Hypothalamus (tissue), 51 donors: ENCODE results near the gene MUC6.
A peak's percentile ranks its signal among the peaks of the same experiment; 100 is the strongest.

Source experiments
- DNase-seq, 51 donors: peaks; one replicate each; lab custom pipeline; 2025; lab: John Stamatoyannopoulos, UW

MUC6 gene

DNA sequence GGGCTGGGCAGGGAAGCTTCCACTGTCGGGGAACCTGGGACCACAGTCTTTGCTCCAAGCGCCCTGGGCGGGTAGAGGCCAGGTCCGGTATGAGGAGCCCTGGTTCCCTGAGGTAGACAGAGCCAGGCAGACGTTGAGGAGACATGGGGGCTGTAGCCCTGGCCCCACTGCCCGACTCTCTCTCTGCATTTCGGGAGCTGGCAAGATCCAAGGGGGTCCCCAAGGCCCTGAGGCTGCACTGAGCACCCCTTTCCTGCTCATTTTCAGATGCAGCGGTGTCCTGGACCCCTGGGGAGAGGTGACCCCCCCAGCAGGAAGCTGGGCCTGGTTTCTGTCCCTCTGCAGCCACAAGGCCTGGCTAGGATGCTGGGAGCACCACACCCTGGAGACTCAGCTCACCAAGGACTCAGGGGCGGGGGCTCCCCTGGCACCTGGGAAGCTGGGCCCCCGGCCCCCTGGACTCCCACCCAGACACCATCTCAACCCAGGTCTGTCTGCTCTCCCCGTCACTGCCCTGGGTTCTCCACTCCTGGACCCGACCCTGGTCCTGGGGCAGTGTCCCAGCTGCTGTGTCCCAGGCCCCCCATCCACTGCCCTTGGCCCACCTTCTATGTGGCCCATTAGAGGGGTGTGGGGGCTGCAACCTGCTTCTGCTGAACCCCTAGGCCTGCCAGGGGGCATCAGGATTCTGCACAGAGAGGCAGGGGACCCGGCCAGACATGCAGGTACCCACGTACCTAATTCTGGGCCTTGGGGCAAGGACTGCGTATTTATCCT is 15.0 kb upstream of the MUC6 start:
- DNase-seq: no peak

DNA sequence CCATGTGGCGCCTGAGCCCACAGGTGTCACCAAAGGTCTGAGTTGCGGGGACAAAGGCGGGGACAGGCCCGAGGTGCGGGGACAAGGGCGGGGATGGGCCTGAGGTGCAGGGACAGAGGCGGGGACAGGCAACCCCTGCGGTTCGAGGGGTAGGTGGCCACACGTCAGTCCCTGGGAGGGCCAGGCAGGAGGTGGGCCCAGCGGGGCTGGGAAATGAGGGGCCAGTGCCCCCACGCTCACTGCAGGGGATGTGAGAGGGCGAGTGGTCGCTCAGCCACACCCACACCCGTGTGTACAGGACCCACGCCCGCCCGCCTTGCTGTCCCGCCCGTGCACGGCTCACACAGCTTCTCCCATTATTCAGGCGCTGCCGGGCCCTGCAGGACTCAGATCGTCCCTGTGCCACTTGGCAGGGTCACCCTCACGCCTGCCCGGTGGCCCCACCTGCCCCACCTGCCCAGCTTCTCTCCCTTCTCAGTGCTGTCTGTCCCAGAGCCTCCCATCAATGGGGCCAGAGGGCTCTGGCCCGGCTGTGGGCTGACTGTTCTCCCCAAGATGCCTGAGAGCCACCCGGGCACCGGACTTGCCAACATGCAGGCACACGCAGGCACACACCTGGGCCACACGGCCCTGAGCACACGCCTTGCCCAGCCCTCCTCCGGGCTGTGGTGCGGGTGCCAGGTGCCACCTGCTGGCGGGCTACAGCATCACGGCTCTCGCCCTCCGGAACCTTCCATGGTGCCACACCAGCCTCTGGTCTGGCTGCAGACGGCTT is 14.2 kb upstream of the MUC6 start:
- DNase-seq: peak in 34 of 51 donors; percentile 1 to 65 (median 28)

DNA sequence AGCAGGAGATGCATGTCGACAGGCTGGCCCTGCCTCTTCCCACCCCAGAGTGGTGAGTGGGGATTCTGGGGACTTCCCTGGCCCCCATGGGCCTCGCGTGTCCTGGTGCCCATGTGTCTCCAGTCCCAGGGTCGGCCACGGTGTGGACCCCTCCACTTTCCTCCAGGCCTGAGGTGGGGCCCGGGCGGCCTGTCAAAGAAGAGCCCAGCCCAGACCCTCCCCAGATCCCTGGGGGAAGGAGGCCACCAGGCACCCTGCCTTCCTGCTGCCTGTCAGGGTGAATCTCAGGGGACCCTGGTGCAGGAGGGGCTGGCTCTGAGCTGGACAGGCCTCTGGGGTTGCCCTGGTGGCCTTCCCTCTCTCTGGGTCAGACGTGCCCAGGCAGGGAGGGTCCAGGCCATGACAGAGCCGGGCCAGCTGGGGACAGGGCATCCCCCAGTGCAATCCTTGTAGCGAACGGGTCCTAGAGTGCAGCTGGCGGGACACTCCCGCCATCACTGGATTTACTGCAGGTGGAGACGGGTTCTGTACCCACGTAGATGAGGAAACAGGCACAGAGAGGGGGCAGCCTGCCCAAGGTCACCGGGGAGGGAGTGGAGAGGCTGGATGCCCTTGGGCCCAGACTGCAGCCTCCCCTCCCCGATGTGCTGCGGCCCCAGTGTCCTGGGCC is 13.5 kb upstream of the MUC6 start:
- DNase-seq: no peak

DNA sequence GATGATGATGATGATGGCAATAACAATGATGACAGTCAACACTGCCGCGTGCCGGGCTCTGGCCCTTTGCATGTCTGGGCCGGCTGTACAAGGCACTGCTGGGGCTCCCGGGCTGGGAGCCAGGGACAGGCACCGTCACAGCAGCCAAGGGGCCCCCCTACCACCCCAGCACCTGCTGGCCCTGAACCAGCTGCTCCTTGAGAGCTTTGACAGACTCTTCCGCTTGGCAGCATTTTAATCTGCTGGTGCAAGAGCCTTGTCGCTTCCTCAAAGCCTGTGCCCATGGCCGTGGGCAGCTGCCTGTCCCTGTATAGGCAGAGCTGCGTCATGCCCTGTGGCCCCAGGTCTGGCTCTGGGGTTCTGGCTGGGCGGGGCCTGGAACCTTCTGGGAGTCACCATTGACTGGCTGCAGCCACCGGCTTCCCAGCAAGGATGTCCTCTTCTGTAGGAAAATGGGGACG is 12.9 kb upstream of the MUC6 start:
- DNase-seq: no peak

DNA sequence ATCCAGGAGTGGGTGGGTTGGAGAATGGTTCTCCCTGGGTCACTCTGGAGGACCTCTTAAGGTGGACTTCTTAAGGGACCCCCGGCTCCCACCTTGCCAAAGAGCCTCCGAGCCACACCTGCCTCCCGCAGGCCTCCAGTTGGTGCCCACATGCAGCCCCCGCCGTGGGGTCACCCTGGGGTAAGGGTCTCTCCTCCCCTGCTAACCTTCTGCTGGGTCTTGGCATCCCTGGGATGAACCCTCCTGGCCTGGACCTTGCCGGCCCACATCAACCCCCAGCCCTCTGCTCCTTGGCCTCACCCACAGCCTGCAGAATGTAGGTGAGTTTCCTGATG is 12.5 kb upstream of the MUC6 start:
- no peak for DNase-seq

DNA sequence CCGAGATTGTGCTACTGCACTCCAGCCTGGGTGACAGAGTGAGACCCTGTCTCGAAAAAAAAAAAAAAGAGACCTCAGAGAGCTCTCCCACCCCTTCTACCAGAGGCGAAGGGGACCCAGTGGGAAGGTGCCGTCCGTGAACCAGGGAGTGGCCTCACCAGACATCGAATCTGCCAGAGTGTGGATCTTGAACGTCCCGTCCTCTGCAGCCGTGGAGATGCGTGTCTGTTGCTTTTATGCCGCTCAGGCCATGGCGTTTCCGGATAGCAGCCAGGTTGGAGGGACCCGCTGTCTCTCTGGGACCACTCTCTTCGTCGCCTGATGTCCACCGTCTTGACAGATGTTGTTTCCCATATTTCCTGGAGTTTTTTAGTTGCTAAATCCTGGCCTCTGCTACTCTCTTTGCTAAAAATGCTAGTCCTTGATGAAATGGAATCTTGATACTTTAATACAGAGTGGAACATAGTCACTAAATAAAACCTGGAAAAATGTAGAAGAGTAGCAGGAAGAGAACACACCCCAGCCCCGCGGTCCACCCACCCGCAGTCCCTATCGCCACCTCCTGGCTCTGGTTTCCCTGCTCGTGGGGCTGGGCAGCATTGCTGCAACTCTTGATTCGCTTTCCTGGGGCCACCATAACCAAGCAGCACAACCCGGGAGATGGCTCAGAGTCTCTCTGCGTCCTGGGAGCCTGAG is 12.0 kb upstream of the MUC6 start:
- DNase-seq: no peak

DNA sequence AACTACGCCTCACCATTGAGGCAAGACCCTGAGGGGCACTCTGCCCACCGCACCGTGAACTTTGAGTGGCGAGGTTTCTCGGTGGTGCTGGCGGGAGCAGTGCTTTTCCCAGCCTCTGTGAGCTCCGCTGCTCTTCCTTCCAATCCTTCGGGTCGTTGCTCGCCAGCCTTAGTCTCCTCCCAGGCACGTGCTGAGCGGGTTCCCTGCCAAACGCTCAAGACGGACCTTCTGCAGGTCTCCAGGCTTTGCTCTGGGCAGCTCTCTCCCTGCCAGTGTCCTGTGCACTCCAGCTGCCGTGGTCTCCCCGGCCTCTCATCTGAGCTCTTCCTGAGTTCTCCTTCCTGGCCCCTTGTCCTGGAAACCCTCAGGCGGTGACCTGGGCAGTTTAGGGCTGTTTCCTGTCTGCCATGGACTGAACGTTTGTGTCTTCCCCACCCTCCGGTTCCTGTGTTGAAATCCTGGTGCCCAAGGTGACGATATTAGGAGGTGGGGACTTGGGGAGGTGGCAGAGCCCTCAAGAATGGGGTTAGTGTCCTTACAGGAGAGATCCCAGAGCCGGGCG is 11.2 kb upstream of the MUC6 start:
- DNase-seq: no peak

DNA sequence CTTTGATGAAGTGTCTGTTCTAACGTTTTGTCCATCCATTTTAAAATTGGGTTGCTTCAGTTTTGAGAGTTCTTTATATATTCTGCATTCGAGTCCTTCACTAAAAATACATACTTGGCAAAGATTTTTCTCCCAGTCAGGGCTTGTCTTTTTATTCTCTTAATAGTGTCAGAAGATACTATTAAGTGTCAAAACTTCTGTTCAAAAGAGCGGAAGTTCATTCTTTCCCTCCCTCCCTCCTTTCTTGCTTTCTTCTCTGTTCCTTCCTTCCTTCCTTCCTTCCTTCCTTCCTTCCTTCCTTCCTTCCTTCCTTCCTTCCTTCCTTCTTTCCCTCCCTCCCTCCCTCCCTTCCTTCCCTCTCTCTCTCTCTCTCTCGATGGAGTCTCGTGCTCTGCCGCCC is 7.6 kb upstream of the MUC6 start:
- DNase-seq: no peak

DNA sequence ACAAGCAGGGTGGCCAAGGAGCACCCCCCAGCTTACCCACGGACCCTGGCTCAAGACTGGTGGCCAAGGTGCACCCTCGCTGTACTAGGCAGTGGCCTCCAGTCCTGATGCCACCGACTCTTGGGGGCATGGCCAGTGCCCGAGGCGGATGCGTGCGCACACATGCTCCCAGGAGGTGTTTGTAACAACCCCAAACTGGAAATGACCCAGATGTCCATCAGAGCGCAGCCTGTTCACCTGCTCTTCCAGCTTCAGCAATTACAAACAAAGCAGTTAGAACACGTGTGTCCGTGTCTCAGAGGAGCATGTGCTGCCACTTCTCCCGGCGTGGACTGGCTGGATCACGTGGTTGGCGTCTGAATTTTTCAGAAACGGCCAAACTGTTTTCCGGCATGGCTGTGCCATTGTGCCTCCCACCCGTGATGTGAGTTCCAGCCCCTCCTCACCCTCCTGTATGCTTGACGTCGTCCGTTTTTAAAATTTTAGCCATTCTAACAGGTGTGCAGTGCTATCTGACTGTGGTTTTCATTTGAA is 7.1 kb upstream of the MUC6 start:
- no peak for DNase-seq

DNA sequence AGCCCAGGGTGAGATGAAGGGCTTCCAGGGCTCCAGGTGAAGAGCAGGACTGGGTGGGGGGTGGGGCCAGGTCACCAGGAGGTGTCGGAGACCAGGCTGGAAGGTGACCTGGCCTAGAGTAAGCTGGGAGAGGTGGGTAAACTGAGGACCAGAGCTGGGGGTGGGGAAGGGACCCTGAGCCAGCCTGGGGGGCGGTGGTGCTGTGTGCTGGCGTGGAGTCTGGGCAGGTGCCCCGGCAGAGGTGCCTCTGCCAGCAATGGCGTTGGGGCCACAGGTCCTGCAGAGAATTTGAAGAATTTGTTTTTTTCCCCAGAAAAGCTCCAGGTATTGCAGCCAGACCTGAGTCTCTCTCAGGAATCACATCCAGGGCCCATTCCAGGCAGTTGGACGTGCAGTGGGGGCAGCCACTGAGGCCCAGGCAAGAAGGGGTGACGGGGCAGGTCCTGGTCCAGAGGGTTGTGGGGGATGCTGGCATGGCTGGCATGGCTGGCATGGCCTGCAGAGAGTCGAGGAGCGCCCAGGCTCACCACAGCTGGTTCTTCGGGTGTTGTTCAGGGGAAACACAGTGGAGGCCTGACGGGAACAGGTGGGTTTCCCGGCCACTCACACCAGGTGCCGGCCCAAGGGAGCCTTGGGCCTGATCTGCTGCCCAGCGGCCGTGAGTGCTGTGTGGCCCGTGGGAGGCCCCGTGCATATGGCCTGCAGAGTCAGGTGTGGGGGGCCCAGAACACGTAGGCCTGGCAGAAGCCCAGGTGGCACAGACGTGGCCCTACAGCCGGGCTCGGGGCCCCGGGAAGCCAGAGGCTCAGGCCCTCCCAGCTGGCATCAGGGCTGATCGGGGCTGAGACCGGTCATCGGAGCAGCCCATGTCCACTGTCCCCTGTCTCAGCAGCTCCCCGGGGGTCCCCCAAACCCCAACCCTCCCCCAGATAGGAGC is 6.4 kb upstream of the MUC6 start:
- no peak for DNase-seq

DNA sequence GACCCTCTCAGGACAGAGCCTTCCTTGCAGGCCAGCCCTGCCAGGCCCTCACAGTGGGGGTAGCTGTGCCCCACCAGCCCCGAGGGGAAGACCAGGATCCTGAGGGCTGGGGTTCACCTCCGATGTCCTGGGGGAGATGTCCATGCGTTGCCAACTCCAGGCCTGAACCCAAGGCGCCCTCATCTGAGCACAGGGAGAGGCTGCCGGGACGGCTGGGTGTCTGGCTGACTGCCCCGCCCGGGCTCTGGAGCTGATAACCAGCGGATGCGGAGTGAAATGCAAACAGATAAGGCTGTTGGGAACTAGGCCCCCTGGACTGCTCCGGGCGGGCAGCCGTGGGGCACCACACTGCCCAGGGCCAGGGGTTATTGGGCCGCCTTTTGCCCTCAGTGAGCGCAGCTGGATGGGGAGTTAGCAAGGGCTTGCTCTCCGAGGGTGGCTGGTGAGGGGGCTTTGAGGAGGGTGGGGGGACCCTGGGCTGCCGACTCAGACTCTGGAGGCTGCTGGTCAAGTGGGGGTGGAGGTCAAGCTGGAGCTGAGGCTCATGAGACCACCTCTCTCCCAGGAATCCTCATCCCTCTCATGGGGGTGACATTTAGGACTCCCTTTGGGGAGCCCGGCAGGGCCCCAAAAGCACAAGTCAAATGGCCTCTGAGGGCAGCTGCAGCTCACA is 5.6 kb upstream of the MUC6 start:
- DNase-seq: no peak

DNA sequence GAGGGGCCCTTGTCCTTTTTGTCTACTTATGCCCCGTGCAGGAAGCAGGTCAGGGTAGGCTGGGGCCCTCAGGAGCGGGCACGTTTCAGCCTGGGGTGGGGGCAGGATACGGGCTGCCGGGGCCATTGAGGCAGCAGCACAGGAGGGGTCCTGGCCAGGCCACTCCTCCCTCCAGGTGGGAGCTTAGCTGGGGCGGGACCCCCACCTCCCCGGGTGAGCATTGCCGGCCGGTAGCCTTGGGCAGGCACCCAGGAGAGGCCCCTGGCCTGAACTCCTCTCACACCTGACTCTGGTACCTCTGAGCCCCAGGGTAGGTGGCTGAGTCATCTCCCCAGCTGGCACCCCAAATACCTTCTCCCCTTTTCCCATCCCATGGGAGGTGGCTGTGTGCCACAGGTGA is 5.0 kb upstream of the MUC6 start:
- no peak for DNase-seq

DNA sequence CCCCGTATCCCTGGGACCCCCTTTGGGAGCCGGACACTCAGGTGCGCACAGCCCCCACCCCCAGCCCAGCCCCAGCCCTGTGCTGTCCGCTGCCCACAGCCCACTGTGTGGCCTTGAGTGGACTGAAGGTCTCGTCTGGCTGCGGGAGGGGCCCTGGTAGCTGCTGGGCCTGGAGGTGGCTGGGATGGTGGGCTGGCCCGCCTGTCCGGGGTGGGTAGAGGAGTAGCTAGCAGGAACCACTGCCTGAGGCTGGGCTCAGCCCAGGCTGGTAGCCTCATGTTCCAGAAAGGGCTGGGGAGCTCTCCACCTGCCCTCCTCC is 4.6 kb upstream of the MUC6 start:
- DNase-seq: no peak

DNA sequence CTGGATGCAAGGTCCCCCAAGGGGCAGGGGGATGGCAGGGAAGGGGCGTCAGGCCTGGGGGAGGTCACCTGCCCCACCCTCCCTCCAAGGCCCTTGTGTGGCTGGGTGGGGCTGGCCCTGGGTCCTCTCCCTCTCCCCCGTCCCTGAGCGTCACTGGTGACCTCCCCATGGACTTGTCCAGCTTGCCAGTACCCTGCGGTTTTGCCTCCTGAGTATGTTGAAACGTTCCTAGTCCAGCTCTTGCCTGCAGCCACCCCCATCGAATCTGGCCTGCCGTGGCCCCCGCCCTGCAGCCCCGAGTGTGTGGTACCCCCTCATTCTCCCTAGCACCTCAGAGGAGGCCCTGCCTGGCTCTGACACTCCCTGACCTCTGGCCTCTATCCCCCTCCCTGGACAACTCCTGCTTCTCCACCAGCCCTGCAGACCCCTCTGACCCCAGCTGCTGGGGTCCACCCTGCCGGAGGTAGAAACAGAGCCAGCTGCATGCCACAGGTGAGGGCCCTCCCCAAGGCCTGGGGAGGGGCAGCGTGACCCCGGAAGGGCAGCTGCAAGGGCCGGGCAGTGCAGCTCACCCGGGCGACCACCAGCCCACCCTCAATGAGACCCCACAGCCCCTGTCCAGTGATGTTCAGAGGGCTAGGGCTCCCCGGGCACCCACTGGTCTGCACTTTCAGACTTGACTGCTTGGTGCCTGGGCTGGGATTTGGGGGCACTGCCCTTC is 4.1 kb upstream of the MUC6 start:
- no peak for DNase-seq

DNA sequence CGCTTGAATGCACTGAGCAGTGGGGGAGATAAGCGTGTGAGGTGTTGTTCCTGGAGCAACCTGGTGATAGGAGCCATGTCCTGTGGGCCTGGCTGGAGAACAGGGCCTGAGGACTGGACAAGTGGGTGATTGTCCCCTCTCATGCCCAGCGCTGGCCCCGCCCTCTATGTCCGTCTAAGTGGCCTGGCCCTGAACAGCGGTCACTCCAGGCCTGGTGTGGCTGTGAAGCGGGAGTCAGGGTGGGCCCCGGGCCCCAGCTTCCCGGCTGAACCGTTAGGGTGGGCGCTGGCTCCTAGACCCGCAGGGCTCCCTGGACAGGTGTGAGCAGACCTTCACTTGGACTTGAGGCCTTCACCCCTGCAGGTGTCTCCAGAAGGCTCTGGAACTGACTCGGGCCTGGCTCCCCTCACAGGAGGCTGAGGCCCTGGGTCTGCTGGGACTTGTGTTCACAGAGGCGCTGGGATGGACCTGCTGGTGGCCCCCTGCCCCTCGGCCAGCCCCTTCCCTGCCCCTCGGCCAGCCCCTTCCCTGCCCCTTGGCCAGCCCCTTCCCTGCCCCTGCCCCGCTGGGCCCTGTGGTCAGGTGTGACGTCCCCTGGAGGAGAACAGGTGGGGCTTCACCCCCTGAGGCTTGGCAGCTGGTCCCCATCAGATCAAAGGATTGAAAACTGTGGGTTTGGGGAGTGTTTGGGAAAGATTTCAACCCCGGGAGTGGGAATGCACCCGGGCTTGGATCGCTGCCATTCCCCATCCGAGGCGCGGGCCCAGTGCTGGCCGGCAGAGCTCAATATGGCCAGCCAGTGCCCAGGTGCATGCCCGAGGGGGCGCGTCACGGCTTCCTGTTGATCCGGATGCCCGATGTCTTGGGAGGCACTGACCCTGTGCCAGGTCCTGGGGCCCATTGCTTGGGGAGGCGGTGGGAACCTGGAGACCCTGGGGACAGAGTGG is 3.2 kb upstream of the MUC6 start:
- DNase-seq: peak in 1 of 51 donors; percentile 5

DNA sequence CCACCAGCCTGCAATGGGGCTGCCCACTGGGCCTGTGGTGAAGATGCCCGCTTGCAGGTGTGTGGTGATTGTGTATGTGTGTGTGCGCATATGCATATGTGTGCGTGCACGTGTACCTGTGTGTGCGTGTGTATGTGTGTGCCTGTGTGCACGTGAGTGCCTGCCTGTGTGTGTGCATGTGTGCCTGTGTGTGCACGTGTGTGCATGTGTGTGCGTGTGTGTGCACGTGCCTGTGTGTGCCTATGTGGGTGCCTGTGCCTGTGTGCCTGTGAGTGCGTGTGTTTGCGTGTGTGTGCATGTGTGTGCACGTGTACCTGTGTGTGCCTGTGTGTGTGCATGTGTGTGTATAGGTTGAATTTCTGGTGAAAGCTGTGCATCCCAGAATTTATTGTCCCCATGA is 2.4 kb upstream of the MUC6 start:
- DNase-seq: no peak

DNA sequence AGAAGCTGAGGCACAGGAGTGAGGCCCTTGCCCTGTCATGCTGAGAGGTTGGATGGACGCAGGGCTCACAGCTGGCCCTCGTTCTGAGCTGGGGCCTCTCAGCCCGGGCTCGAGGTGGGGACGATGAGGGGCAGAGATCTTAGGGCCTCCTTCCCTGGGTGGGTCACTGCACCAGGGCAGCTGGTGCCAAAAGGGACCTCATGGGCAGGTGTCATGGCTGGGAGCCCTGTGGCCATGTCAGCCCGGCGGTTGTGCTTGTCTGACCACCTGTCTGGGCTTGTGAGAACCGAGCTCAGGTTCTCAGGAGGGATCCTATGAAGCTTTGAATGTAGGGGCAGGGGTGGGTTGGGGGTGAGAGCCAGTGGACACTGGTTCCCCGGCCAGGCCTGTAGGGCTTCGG is 1.8 kb upstream of the MUC6 start:
- DNase-seq: no peak
